Muscle layer of colon (tissue), 2 donors: ENCODE measurements around the gene CD164.

ENCODE experiments used
- H3K27ac ChIP-seq: one replicate; pipeline ENCODE4 v1.7.0; 2013; ENCODE audit warnings: low read depth, mild to moderate bottlenecking, low read length, moderate library complexity
- H3K27me3 ChIP-seq, 2 donors: one replicate each; pipeline ENCODE4 v1.7.0; 2013; ENCODE audit warnings: low read length in 2 of 2, mild to moderate bottlenecking in 2 of 2; ENCODE audit not compliant: insufficient read depth in 2 of 2, control insufficient read depth in 1 of 2
- H3K36me3 ChIP-seq: one replicate; pipeline ENCODE4 v1.7.0; 2013; ENCODE audit warnings: mild to moderate bottlenecking, low read length; ENCODE audit not compliant: insufficient read depth
- H3K4me1 ChIP-seq: one replicate; pipeline ENCODE4 v1.7.0; 2013; ENCODE audit warnings: mild to moderate bottlenecking, low read length; ENCODE audit not compliant: insufficient read depth
- H3K4me3 ChIP-seq, 2 donors: one replicate each; pipeline ENCODE4 v1.7.0; 2013; ENCODE audit warnings: low read length in 2 of 2, low read depth in 1 of 2, mild to moderate bottlenecking in 1 of 2, moderate library complexity in 1 of 2
- H3K9ac ChIP-seq: one replicate; pipeline ENCODE4 v1.7.0; 2013; ENCODE audit warnings: low read length
- H3K9me3 ChIP-seq: one replicate; pipeline ENCODE4 v1.7.0; 2013; ENCODE audit warnings: mild to moderate bottlenecking, low read length
- donor health status: abdominal sarcoma.
- donor health status: Adenocarcinoma of cecum.

Gene CD164

GRCh38 chr6:109323241-109323640 is 59.0 kb downstream of the CD164 start:
- no peaks in the 10 kb centered on the region for H3K36me3 ChIP-seq
- no peaks in the 10 kb centered on the region for H3K9me3 ChIP-seq
- no peaks in the 10 kb centered on the region for H3K4me1 ChIP-seq
- no peak overlapping the region for H3K9ac ChIP-seq
- H3K27ac ChIP-seq, result no peak overlapping the region
- H3K27me3 ChIP-seq, result no peaks in the 10 kb centered on the region
- H3K4me3 ChIP-seq, result no peak overlapping the region

DNA sequence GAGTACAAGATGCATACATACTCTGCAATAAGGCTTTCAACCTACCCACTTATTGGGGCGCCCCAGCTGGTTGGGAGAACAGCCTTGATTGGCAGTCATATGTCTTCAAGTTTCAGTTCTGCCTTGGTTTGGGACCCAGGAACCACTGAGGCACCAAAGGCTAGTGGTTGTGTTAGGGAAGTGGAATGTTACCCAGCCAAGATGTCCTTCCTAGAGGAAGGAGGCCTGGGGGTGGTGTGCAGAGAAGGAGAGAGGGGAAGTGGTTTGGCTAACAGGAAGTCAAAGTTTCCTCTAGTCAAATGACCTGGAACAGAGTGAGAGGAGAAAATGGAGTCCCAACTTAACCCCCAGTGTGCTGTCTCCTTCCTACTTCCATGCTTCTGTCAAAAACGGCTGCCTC is 59.4 kb downstream of the CD164 start:
- H3K9me3 ChIP-seq, result no peaks in the 10 kb centered on the region
- no peaks in the 10 kb centered on the region for H3K27me3 ChIP-seq
- H3K36me3 ChIP-seq, result no peaks in the 10 kb centered on the region
- no peaks in the 10 kb centered on the region for H3K4me1 ChIP-seq
- H3K27ac ChIP-seq, result no peak overlapping the region
- H3K4me3 ChIP-seq, result no peak overlapping the region
- no peak overlapping the region for H3K9ac ChIP-seq

DNA sequence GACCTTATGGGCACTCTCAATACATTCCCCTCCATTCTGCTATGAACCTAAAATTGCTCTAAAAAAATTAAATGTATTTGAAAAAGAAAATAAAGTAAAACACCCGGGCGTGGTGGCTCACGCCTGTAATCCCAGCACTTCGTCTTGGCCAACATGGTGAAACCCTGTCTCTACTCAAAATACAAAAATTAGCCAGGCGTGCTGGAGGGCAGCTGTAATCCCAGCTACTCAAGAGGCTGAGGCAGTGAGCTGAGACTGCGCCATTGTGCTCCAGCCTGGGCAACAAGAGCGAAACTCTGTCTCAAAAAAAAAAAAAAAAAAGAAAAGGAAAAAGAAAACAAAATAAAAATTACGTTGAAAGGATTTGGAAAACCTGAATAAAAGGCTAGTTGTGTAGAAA is 60.5 kb downstream of the CD164 start:
- no peaks in the 10 kb centered on the region for H3K9me3 ChIP-seq
- H3K36me3 ChIP-seq, result no peaks in the 10 kb centered on the region
- H3K9ac ChIP-seq, result no peak overlapping the region
- H3K27me3 ChIP-seq, result no peaks in the 10 kb centered on the region
- no peak overlapping the region for H3K27ac ChIP-seq
- no peak overlapping the region for H3K4me3 ChIP-seq
- H3K4me1 ChIP-seq, result no peaks in the 10 kb centered on the region

DNA sequence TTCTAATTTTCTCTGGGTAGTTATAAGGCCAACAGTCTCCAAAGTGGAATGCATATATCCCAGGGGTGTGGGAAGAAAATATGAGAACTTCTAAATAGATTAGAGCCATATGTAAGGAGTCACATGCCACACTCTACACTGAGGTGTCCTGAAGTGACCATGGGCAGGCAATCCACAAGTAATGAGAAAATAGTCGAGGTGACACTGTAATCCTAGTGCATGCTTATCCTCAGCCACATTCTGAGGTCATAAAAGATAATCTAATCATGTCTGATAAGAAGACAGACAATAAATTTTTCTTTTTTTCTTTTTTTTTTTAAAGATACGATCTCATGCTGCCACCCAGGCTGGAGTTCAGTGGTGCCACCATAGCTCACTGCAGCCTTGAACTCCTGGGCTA is 62.2 kb downstream of the CD164 start:
- Histone ChIP-seq H3K27ac (no peak overlapping the region), H3K9me3 (no peaks in the 10 kb centered on the region), H3K9ac (no peak overlapping the region), H3K27me3 (no peaks in the 10 kb centered on the region), H3K36me3 (no peaks in the 10 kb centered on the region), H3K4me1 (no peaks in the 10 kb centered on the region), H3K4me3 (no peak overlapping the region)

GRCh38 chr6:109318328-109318876 is 63.9 kb downstream of the CD164 start:
- Histone ChIP-seq H3K27ac (no peak overlapping the region), H3K4me1 (no peaks in the 10 kb centered on the region), H3K9ac (no peak overlapping the region), H3K9me3 (no peaks in the 10 kb centered on the region), H3K36me3 (no peaks in the 10 kb centered on the region), H3K27me3 (no peaks in the 10 kb centered on the region), H3K4me3 (no peak overlapping the region)

GRCh38 chr6:109316909-109317308 is 65.4 kb downstream of the CD164 start:
- Histone ChIP-seq H3K36me3 (no peaks in the 10 kb centered on the region), H3K4me1 (no peaks in the 10 kb centered on the region), H3K9ac (no peak overlapping the region), H3K27ac (no peak overlapping the region), H3K4me3 (no peak overlapping the region), H3K27me3 (no peaks in the 10 kb centered on the region), H3K9me3 (no peaks in the 10 kb centered on the region)
